Amygdala (tissue), 56 donors: ENCODE data around the gene SNTB2.
A peak's percentile ranks its signal among the peaks of the same experiment; 100 is the strongest.

Experiments
- DNase-seq, 56 donors: peaks; one replicate each; lab custom pipeline; 2025; lab: John Stamatoyannopoulos, UW

SNTB2 gene

GRCh38 chr16:69179328-69180010 is 7.5 kb upstream of the SNTB2 start:
- peak in 8 of 56 donors; percentile 4 to 49 (median 21) for DNase-seq

GRCh38 chr16:69180011-69180338 is 7.0 kb upstream of the SNTB2 start:
- DNase-seq, result no peak

GRCh38 chr16:69182730-69183416 is 4.1 kb upstream of the SNTB2 start:
- DNase-seq, result no peak

- DNase-seq, result peak in 31 of 56 donors; percentile 6 to 61 (median 40)
Observed at GRCh38 chr16:69187446-69188235, 677 bp downstream of the SNTB2 start.

- peak in 11 of 56 donors; percentile 4 to 44 (median 25) for DNase-seq
Observed at GRCh38 chr16:69188236-69188549, 1.2 kb downstream of the SNTB2 start.

GRCh38 chr16:69188716-69189115 is 1.8 kb downstream of the SNTB2 start:
- no peak for DNase-seq

- DNase-seq, result no peak
Observed at GRCh38 chr16:69190046-69190588, 3.2 kb downstream of the SNTB2 start.

GRCh38 chr16:69190598-69190997 is 3.6 kb downstream of the SNTB2 start:
- DNase-seq, result no peak

GRCh38 chr16:69191136-69191535 is 4.2 kb downstream of the SNTB2 start:
- DNase-seq, result no peak

- no peak for DNase-seq
Observed at GRCh38 chr16:69193855-69194254, 6.9 kb downstream of the SNTB2 start.

GRCh38 chr16:69194488-69194887 is 7.5 kb downstream of the SNTB2 start:
- DNase-seq, result no peak

- no peak for DNase-seq
Observed at GRCh38 chr16:69195369-69196029, 8.5 kb downstream of the SNTB2 start.

GRCh38 chr16:69197573-69197972 is 10.6 kb downstream of the SNTB2 start:
- DNase-seq, result no peak

GRCh38 chr16:69199382-69199781 is 12.4 kb downstream of the SNTB2 start:
- DNase-seq, result no peak

GRCh38 chr16:69201291-69201690 is 14.3 kb downstream of the SNTB2 start:
- no peak for DNase-seq

GRCh38 chr16:69201787-69202186 is 14.8 kb downstream of the SNTB2 start:
- DNase-seq, result no peak

- no peak for DNase-seq
Observed at GRCh38 chr16:69204172-69204571, 17.2 kb downstream of the SNTB2 start.

GRCh38 chr16:69209735-69210134 is 22.8 kb downstream of the SNTB2 start:
- DNase-seq, result no peak

GRCh38 chr16:69217433-69217832 is 30.5 kb downstream of the SNTB2 start:
- DNase-seq, result no peak

- no peak for DNase-seq
Observed at GRCh38 chr16:69219279-69219678, 32.3 kb downstream of the SNTB2 start.

GRCh38 chr16:69223882-69224281 is 36.9 kb downstream of the SNTB2 start:
- no peak for DNase-seq
